ENCODE data around the gene AADAT.

Gene AADAT

DNA sequence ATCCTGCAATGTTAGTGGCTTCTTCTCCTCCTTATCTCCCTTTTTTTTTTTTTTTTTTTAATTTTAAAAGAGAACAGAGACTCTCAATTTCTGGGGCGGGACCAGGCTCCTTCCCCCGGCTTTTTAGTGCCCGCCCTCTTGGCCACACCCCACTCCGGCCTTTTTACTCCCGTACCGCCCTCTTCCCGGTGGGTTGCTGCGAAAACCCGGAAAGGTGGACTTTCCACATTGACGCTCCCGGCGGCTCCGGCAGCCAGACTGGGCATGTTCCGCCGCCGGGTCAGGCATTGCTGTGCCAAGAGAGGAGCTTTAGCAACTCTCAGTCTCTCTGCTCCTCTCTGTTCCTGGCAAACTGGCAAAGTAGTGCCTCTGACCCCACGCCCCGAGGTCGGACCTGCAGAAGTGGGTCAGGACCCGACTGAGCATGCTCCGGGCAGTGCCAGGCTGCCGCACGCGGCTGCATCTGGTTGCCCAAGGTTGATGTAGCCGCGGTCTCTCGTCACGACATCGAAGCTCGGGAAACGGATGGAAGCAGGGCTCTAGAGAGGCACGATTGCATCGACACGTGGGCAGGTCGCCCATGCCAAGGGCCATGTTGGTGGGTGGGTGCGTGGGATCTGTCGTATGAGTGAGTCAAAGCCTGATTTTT is 62.5 kb downstream of the AADAT start:
- DNase-seq = peak; percentile 84

DNA sequence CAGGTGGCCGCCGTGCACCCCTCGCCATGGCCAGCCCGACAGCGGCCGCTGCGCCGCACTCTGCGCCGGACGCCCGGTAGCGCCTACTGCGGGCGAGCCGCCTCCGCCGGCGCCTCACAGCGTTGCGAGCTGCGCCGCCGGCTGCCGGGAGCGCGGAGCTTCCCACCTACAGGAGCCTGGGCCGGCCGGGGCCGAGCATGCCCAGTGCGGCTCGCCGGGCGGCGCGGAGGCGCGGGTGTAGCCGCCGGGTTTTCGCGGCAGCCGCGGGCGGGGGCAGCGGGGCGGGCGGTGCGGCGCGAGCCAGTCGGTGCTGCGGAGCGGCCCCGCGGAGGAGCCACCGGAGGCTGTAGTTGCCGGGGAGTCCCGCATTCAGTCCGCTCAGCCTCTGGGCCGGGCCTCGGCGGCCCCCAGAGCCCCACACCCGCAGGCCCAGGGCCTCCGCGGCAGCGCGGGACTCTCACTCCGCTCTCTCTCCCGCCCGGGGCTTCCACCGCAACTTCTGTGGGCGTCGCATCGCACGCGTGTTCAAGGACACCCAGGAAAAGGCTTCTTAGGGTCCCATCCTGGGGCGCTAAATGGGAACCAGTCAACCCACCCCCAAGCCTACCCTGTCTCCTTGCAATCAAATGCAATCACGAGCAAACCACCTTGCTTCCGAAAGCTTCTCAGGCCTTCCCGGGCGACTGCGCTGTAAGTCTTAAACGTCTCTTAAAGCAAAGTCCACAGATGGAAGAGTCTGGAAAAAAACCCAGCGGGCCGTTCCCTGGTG is 63.3 kb downstream of the AADAT start, which contains the start of gene MFAP3L:
MFAP3L (minus strand) TSS at position 143 of the 769 bp plus-strand sequence. CDS start 20,518 bp downstream, outside the sequence.
- DNase-seq = peak; percentile 77

DNA sequence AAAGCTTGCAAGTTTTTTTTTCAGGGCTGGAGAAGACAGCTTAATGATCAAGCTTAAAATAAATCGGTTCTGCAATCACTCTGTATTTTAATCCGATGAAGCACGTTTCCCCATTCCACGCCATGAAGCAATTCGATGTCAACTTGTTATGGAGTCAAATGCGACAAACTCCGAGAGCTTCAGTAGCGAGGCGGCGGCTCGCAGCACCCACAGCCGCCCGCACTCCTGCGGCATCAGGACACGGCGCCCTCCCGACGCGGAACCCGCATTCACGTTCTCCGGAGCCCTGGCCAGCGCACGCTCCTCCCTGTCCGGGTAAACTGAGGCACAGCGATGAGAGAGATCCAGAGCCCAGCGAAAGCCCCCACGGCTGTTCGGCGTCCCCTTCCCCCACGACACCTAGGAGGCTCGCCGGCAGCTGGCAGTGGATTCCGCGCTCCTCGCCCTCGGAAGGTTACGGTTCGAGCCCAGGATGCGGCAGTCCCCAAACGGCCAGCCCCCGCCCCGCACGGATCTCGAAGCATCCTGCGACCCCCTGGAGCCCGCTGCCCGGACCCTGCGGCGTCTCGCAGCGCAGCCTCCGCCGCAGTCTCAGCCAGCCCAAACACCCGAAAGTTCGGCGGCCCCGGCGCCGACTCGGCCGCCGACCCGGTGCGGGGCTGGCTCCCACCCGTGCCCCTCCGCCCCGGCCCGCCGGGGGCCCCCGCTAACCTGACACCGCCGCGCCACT is 64.1 kb downstream of the AADAT start:
- DNase-seq = no peak

DNA sequence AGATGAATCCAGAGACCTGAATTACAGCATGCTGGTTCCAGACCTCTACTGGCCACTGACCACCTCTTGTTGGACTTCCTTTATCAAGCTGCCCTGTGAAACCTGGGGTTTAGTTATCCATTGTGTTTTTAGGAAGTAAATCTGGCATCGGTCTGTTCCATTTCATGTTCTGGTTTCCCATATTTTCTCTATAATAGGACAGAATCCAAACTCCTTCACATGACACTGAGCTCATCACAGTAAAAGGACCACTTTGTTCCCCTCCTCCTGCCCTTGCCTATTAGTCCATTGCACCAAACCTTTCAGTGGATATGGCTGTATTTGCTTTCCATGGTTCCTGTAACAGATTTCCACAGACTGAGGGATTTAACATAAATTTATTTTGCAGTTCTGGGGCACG is 67.5 kb downstream of the AADAT start:
- DNase-seq = no peak

DNA sequence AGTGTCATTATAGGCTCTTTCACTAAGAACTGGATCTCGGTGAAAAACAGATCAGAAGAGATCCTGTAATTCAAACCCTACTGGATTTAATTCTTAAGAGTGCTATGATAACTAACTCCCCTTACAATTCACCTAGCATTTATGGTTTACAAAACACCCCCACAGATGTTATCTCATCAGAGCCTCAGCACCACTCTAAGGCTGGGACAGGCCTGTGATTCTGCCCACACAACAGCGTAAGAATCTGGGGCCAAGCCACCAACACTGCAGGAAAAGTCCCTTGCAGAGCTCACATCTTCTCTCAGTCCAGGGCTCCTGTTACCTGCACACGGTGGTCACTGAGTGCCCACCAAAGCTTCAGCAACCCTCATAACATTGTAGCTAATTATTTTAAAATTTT is 72.5 kb downstream of the AADAT start:
- DNase-seq = no peak

DNA sequence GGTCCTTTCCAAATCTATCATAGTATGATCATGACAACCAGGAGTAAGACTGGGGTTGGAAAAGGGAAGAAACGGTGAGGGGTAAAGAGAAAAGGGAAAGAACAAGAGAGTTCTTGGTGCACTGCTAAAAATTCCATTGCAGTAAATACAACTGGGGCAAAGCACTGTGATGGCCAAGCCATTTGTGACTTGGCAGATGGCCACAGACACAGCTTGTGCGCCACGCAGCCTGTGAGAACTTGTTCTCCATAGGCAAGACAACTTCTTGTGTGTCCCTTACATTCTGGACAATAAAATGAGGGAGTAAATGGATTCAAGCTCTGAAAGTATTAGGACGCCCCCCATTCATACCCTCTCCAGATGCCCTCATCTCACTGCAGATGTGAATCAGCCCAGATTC is 74.5 kb downstream of the AADAT start:
- DNase-seq = no peak

DNA sequence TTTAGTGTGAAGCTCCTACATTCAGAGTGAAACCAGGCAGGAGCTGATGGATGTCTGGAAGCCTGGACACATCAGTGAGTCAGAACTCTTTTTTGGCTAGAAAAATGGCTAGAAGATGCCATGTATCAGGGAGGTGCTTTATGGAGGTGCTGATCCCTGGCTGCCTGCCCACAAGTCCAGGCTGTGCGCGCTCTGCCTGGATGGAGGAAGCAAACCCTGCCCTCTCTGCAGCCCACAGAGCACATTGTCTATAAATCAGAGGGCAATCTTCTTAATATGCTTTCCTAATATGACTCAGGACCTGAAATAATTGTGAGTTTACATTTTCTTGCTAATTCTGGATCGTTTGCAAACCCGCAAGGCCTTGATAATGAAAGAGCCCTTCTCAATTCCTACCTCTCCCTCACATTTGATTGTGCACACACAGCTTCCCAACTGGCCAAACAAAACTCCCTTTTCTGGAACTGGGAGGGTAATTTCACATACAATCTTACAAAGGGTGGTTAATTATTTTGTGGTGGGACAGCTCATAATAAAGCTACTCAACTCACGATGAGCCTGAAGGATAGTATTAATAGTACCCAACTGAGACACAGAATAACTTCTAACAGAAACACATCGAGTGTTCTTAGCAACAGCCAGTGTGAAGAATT is 75.3 kb downstream of the AADAT start:
- DNase-seq = no peak

DNA sequence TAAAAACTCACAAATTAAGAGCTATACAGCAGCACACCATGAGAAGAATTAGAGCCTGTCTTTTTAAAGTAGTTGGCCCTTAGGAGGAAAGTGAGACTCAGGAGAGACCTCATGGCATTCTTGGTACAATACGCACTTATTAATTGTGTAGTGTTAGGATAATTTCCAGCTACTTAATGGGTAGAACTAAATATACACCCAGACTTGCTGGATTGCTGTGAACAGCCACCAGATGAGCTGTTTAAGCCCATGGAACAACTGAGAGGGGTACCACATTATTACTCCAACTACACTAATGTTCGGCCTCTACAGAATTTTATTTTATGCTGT is 77.2 kb downstream of the AADAT start:
- DNase-seq = no peak

DNA sequence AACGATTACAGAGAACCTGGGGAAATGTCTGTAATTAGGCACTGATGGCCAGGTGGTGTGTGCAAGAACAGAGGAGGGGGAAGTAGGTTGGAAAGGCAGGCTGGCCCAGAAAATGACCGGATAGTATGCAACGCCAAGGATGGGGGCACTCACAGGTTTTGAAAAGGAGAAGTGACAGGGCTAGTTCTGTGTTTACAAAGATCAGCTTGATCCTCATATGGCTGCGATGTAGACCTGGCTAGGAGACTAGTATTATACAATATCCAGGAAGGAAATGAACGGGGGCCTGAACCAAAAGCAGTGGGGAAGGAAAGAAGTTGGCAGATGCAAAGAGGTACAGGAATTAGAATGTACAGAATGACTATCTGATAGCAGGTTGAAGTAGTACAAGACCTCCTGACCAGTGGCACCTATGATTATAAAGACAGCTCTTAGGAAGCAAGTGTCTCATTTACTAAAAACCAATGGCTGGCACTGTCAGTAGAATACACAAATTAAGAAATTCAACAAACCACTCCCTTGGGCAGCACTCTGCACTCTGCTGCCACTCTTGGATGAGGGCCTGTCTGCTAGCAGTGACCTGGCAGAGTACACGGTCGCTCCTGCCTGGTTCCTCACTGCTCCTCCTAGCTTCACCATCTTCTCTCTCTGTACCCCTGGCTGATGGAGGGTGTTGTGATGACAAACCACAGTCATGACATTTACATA is 77.7 kb downstream of the AADAT start:
- DNase-seq = no peak
